SHP77 (cell line): ENCODE data around the gene TACC2.

Source experiments
- DNase-seq, 2 experiments: peaks; one replicate each; lab custom pipeline; 2025; lab: John Stamatoyannopoulos, UW

Gene TACC2

GRCh38 chr10:122296363-122297120 lies 307.6 kb downstream of the TACC2 start:
- DNase-seq, result no peak

DNA sequence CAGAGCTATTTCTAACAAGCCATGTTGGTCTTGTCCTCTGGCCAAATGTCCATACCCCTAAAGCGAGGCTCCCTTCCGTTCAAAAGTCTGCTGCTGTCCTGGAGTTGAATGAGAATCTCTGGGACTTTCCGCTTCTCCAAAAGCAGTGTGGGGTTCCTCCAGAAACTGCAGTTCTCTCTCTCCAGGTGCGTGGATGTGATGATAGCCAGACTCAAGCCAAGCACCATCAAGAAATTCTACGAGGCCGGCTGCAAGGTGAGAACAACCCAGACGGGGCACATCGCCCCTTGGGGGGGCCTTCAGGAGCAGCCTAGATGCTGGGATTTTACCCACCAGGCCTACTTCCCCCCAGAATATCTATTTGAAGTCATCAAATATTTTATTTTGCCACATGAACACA lies 308.6 kb downstream of the TACC2 start:
- DNase-seq, result no peak

GRCh38 chr10:122298206-122298597 lies 309.2 kb downstream of the TACC2 start:
- no peak for DNase-seq

DNA sequence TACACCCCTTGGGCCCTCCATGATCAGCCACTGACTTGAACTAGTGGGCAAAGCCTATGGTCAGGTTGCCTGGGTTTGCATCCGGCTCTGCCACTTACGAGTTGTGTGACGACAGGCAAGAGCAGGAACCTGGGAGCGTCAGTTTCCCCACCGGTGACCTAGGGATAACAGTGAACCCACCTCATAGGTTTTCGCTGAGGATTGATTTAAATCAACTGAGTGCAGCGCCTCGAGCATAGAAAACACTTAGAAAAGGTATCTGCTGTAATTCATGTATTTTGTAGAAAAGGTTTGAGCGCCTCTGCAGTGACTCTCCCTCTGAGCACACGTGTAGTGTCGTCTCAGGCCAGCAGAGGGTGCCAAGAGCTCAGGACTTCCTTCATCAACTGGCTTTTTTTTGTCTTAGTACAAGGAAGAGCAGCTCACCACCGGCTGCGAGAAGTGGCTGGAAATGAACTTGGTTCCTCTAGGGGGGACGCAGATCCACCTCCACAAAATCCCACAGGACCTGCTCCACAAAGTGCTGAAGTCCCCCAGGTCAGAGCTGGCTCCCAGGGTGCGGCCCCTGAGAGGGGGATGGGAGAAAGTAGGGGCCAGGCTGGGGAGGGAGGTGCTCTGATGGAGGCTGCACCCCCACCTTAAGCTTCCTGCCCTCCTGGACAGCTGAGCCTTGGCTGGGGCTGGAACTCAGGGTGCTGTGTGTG lies 309.8 kb downstream of the TACC2 start:
- DNase-seq, result peak; percentile 57 to 65

- no peak for DNase-seq
These were observed 310.6 kb downstream of the TACC2 start for GRCh38 chr10:122299423-122300075.

DNA sequence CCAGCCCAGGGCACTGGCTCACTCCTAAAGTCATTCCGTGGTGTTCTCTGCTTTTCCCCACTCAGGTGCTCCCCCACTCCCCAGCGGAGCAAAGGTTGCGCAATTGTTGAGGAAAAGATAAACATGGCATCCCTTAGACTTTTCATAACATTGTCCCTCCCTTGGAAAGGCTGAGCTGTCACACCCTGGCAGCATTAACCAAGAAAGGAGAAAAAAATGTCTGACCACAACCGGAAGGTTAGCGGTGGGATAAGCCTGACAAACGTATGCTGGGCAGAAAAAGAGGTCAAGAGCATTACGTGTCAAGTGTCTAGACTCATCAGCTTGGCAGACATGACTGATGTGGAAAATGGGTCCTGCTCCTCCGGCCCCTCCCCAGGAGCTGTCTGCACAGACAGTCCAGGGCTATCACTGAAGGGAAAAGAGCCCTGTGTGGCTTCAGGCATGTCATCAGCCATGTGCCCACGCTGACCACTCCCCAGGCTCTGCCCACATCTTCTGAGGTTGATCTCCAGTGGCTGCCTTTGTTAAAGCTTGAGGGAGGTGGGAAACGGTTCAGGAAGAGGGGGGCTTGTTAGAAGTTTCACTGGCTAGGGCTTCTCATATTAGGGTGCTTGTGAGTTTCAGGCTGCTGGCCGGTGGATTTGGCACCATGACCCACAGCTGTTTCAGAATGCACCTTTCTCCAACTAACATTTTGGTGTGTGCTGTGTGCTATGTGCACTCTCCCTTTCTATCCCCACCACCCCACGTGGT lies 312.3 kb downstream of the TACC2 start:
- no peak for DNase-seq

GRCh38 chr10:122301811-122302115 lies 312.8 kb downstream of the TACC2 start:
- no peak for DNase-seq

GRCh38 chr10:122302315-122302714 lies 313.4 kb downstream of the TACC2 start:
- DNase-seq, result no peak

DNA sequence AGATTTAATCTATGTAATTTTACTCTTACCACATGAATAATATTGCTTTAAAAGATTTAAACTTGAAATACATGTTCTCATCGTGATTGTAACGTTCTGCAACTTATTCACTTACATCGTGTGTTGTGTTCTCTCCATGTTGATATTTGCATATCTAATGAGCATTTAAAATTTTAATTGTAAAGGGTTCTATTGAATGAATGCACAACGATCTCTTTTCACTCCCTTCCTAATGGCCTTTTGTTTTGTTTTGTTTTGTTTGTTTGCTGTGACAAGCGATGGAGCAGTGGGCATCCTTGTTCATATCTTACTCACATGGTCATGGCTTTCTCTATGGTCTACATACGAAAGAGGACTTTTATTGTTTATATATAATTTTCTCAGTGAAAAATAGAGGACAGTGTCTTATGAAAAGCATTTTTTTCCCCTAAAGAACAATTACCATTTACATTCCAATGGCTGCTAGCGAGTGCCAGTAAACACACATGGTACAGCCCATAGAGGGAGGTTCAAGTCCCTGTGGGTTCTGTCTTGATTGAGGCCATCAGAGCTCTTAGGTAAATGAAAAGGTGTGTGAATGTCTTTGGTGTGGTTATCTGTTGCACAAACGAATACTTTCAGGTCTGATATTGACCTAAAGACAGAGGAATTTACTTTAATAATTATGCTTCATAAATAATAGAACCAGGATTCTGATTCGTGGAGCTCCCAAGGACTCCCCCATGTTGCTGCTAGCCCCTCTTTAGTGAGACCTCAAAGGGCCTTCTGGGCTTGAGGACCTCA lies 314.5 kb downstream of the TACC2 start:
- no peak for DNase-seq
